ENCODE measurements around the gene C1orf50.
"Not testable (repeated sequence)": the region's sequence is repeated elsewhere in the genome, so short reads cannot be mapped to it uniquely, and the experiment has no call there.

Gene C1orf50

DNA sequence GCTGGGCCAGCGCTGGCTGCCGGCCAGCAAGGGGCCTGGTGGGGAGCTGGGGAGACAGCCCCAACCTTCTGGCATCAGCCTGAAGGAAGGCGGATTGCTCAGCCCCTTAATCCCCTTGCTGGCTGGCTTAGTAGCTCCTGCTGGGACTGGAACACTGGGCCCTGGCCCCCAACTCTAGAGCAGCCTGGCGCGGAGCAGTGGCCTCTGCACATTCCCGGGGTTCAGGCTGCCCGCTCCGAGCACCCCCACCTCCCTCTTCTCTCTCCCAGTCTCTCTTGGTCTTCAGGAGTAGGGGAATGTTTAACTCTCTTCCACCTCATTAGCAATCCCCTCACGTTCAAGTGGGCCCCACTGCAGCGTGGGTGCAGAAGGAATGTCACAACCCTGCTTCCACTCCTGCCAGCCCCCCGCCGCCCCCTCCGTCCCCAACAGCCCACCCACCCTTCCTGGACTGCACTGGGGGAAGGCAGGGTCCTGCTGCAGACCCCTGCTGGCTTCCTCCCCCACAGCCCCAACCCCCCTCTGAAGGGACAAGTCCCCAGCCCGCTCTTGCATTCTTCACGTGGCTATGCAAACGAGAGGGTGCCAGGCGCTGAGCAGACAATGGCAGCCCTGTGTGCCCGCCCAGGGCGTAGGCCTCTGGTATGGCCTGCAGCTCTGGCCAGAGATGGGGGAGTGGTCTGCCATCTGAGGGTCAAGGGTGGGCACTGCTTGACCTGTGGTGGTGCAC, 26.0 kb upstream of the C1orf50 start:
- FAIRE-seq: no peak

DNA sequence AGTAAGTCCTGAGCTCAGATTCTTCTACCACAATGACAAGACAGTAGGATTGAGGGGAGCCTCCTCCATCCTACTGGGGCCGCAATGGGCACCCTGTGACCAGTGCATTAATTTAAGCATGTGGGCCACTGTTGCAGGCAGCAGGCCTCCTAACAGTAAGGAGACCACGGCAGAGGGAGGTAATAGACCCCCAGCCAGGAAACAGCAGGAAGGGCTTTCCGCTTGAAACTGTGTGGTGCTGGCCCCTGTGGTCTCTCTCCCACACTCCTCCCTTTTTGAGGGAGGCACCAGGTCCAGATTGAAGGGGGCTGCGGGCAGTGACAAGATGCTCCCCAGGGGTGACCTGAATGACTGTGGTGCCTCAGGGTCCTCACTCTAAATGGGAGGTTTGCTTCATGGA, 25.3 kb upstream of the C1orf50 start:
- no peak for FAIRE-seq

DNA sequence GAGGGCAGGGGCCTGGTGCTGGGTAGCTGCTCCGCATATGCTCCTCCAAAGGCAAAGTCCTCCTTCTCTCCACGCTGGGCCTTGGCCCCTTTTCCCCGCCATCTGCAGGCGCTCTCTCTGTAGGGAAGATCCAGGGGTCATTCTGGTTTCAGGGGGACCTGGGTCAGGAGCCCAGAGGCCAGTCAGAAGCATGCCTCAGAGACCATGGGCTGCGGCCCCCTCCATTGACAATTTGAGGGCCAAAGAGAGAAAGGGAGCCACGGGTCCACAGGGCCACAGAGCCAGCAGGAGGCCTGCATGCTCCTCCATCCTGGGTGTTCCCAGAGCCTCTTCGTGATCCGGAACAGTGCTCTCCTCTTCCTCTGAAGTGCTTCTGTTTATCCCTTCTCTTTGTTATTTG, 24.9 kb upstream of the C1orf50 start:
- FAIRE-seq: no peak

DNA sequence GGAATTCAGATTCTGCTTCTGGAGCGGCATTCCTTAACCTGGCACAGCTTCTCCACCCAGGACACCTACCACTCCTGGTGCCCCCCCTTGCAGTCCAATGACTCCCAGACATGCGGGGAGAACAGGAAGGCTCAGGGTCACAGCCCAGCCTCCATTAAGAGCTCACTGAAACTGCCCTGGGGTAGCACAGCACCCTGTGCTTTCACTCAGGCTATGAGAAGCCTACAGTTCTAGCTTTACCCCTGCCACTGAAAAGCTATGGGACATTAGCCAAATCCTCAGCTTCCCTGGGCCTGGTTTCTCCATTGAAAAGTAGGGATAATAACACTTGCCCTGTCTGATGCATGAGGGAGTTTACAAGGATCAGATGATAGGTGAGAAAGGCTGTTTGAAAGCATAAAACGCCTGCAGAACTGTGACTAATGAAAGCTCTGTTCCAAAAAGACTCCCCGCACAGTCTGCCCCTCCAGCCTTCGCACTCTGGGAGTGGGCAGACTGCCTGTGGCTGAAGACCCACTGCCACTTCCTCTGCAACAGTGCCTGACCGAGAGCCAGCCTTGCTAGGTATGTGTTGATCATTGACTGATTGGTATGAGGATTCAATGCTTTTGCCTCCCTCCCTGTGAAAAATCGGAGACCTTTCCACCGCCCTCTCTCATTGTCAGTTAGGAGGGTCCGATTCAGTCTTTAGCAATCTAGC, 24.3 kb upstream of the C1orf50 start:
- FAIRE-seq: no peak

DNA sequence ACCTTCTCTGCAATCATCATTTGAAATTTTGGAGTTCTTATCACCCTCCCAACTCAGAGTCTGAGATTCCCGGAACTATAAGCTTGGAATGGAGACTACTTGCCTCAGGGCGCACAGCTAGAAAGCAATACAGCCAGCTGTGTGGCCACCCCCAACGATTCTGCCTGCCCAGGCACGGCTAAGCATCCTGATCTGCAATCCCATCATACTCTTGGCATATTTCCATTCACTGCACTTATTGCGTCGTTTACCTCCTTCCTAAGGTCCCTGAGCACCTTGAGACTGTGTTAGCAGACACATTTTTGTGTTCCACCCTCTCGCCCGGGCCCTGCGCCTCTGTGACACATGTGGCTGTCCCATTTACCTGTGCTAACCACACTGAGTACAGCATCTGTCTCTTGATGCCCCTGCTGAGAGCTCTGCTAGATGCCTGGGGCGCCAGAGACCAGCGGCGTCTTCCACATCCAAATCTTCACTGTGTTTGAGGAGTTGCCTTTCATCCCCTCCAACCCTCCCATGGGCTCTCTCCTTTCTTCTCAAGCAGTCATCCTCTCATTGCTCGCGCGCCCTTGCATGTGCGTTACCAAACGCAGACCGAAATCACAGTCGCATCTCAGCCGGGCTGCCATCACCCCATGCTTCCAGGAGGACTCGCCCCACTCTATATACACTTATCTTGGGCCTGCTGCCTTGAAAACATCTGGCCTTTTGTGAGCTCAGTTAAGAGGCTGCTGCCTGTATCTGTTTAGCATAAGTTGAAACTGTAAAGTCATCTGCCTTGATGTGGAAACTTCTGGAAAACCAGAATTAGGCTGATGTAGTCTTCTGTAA, 23.5 kb upstream of the C1orf50 start:
- FAIRE-seq: no peak

DNA sequence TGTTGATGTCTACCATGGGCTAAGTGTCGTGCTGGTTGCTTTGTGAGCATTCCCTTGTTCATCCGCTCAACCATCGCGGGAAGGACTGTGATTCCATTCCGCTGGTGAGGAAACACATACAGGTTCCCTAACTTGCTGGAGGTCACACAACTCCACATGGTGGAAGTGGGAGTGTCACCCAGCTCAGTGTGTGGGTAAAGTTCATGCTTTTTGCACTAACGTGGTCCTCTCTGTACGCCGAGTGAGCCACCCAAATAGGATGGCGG, 23.0 kb upstream of the C1orf50 start:
- no peak for FAIRE-seq

DNA sequence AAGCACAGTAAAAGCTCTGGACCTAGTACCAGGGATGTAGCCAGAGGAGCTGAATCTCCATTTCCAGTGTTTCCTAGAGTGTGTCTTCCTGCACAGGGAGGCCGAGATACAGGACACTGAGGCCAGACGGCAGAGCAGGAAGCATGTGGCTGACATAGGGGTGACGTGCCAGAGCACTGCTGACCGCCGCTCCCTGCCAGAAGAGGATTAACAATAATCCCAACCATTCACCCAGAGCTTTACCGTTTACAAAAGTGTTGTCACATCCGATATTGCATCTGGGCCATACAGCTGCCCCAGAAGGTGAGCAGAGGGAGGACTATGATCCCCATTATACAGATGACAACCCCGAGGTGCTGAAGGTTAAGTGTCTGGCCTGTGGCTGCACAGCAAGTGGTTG, 21.2 kb upstream of the C1orf50 start:
- no peak for FAIRE-seq

DNA sequence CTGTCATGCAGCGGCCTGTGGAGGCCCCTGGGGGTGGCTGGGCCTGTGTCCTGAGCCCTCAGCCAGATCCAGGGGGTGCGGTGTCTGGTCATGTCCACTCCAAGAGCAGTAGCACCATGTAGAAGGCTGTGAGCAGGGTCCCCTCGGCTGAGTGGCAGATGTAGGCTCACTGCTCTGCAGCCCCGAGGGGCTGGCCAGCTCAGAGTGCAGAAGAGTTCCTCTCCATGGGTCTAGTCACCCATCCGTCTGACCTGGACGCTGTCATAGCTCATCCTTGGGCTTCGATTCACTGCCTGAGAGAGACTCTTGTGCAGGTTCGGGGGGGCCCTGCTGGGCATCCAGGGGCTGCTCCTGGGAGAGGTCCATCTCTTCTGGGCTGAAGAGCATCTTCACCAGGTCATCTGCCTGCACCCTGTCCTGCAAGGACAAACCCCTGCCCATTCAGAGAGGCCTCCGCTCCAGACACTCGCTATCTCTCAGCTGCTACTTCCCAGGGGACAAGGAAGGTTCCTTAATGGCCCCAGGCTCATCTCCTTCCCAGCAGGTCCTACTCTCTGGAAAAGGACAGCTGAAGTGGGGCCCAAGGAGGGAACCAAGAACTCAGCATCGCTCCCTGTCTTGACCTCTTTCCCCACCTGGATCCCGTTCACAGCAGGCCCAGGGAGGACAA, 20.5 kb upstream of the C1orf50 start:
- FAIRE-seq: no peak

- no peak for FAIRE-seq
Measured at GRCh38 chr1:42747125-42747524, 19.9 kb upstream of the C1orf50 start.

- no peak for FAIRE-seq
Measured at GRCh38 chr1:42748021-42748420, 19.0 kb upstream of the C1orf50 start.

DNA sequence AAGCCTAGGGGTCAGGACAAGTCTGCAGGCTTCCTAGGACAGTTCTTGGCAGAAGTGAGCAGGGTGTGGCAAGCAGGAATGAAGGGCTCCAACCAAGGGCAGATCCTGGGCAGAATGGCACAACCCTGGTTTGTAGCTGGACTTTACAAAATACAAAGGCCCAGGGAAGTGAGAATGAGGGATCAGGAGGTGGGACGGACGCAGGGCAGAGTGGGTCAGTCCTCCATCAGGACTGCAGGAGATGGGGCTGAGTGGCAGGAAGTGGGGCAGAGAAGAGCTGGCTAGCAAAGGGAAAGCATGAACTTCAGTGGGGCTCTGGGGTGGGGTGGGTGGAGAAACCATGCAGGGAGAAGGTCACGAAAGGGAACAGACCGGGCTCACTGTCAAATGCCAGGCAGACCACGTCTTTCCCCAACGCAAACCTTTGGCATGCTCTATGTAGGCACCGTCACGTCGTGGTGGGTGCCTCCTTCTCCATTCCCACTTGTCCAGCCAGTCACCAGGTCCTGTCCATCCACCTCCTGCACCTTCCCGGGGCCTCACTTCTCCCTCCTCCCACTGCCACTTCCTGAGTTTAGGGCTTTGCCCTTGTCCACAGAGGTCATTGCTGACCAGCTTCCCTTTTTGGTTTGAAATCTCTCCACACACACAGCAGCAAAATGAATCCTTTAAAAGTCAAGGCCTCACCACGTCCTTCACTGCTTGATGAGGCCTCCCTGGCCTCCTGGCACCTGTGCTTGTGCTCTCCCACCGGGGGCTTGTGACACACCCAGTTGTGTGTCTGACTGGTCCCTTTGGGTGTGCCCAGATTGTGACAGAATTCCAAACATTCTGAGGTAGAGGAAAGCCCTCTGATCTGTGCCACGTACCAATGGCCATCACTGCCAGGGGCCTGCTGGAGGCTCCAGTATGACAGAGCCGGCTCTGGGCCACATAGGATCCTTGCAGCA, 18.3 kb upstream of the C1orf50 start:
- FAIRE-seq: no peak

GRCh38 chr1:42750041-42750440, 17.0 kb upstream of the C1orf50 start:
- no peak for FAIRE-seq

- not testable (repeated sequence) for FAIRE-seq
Measured at GRCh38 chr1:42751511-42752070, 15.5 kb upstream of the C1orf50 start.

GRCh38 chr1:42752284-42752683, 14.8 kb upstream of the C1orf50 start:
- FAIRE-seq: no peak

- FAIRE-seq: no peak
Measured at GRCh38 chr1:42753070-42753469, 14.0 kb upstream of the C1orf50 start.

GRCh38 chr1:42756956-42757891, 9.8 kb upstream of the C1orf50 start:
- no peak for FAIRE-seq

GRCh38 chr1:42757892-42758275, 9.2 kb upstream of the C1orf50 start:
- FAIRE-seq: no peak

DNA sequence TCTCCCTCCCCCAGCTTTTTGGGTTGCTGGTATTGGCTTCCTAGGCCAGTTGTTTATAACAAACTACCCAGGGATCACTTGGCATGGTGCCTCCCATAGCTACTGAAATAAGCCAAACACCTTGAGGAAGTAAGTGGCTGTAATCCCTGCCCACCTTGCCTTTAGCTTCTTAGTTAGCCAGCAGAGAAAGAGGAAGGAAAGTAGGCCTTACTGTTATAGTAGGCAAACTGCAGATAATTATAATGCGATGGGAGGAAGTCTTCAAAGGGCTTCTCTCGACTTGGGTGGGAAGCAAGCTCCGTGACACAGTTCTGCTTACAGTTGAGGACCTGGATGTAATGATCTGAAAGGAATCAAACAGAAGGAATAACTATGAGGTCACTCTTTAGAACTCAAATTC, 8.4 kb upstream of the C1orf50 start:
- no peak for FAIRE-seq

DNA sequence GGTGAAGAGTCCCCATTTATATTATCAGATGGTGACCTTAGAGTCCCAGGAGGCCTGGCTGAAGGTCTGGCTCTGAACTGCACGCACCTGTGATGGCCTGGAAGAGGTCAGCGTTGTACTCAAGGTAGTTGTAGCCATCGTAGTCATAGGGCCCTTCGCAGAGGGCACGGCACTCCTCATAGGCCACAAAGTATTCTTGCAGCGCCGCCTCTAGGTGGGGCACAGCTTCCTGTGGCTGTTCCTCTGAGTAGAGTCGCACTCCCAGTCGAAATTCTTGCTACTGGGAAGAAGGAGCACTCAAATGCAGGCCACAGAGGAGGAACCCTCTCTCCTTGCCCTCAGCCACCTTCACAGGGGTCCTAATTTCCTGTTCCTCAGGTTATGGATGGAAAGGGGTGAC, 7.9 kb upstream of the C1orf50 start:
- FAIRE-seq: no peak

DNA sequence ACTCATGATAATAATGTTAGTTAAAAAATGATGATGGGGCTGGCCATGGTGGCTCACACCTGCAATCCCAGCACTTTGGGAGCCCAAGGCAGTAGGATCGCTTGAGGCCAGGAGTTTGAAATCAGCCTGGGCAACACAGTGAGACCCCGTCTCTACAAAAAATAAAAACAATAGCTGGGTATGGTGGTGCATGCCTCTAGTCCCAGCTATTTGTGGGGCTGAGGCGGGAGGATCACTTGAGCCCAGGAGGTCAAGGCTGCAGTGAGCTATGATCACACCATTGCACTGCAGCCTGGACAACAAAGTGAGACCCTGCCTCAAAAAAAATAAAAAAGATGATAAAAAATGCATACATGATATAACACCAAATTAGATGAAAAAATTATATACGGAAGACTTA, 5.5 kb upstream of the C1orf50 start:
- no peak for FAIRE-seq

GRCh38 chr1:42762269-42762668, 4.8 kb upstream of the C1orf50 start:
- FAIRE-seq: no peak

All from islet of Langerhans (tissue), 1 donor.